H1 (cell line): ENCODE data around the gene RWDD4.

Experiments used
- ATF3 ChIP-seq: IDR thresholded peaks from 2 replicates; pipeline ENCODE4 v1.6.1; 2011; ENCODE audit warnings: low read depth, mild to moderate bottlenecking, low read length; ENCODE audit not compliant: insufficient read depth
- BRCA1 ChIP-seq: IDR thresholded peaks from 2 replicates; pipeline ENCODE4 v1.6.1; 2012; ENCODE audit warnings: low read depth, low read length, improper control_type of control experiment
- JUND ChIP-seq: IDR thresholded peaks from 2 replicates; pipeline ENCODE4 v1.6.1; 2011; ENCODE audit warnings: mild to moderate bottlenecking, improper control_type of control experiment, low read length
- MAFK ChIP-seq: IDR thresholded peaks from 2 replicates; pipeline ENCODE4 v1.6.1; 2012; ENCODE audit warnings: low read depth, mild to moderate bottlenecking, improper control_type of control experiment, low read length
- POLR2A ChIP-seq, 2 experiments: IDR thresholded peaks; 1 replicate in 1 of 2; 2 replicates in 1 of 2; pipeline ENCODE4 v1.6.1; 2011; ENCODE audit warnings: low read depth in 2 of 2, low read length in 2 of 2, mild to moderate bottlenecking in 2 of 2; ENCODE audit errors: control extremely low read depth in 1 of 2
- POLR2AphosphoS5 ChIP-seq: IDR thresholded peaks from 2 replicates; pipeline ENCODE4 v1.6.1; 2011; ENCODE audit warnings: low read depth, low read length
- SAP30 ChIP-seq: fragments of 300-600 bp; sonication (generic); IDR thresholded peaks from 2 replicates; pipeline ENCODE4 v1.7.1; 2012; ENCODE audit warnings: low read length, moderate library complexity, mild to moderate bottlenecking, inconsistent platforms; ENCODE audit not compliant: insufficient read depth, insufficient replicate concordance
- SIRT6 ChIP-seq: IDR thresholded peaks from one replicate; pipeline ENCODE4 v1.7.1; 2012; ENCODE audit warnings: low read length, inconsistent platforms
- TEAD4 ChIP-seq: IDR thresholded peaks from 2 replicates; pipeline ENCODE4 v1.6.1; 2012; ENCODE audit warnings: low read depth, low read length, inconsistent platforms, mixed read lengths
- TF ChIP-seq, protein P1 (sequence below): IDR thresholded peaks from 2 replicates; pipeline ENCODE4 v1.6.1; 2011; ENCODE audit warnings: low read length, improper control_type of control experiment
- TF ChIP-seq, protein P2 (sequence below), 3 experiments: IDR thresholded peaks; 1 replicate in 2 of 3; 2 replicates in 1 of 3; pipeline versions ENCODE4 v1.5.1 to v1.6.1; 2011; ENCODE audit warnings: low read length in 3 of 3, mild to moderate bottlenecking in 3 of 3, inconsistent platforms in 2 of 3, low read depth in 1 of 3, moderate library complexity in 1 of 3; ENCODE audit not compliant: insufficient read depth in 1 of 3; ENCODE audit errors: control extremely low read depth in 1 of 3
- TF ChIP-seq, protein P3 (sequence below): IDR thresholded peaks from 2 replicates; pipeline ENCODE4 v1.6.1; 2012; ENCODE audit warnings: inconsistent platforms

- TF ChIP-seq, protein P1, sequence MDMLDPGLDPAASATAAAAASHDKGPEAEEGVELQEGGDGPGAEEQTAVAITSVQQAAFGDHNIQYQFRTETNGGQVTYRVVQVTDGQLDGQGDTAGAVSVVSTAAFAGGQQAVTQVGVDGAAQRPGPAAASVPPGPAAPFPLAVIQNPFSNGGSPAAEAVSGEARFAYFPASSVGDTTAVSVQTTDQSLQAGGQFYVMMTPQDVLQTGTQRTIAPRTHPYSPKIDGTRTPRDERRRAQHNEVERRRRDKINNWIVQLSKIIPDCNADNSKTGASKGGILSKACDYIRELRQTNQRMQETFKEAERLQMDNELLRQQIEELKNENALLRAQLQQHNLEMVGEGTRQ: no peak
- TF ChIP-seq JUND (no peak), POLR2A (IDR thresholded peaks at IDR 0.05; ENCODE audit: control extremely low read depth in 1 of 2, low read depth in 2 of 2, low read length in 2 of 2) (no peak), SIRT6 (no peak), SAP30 (no peak), POLR2AphosphoS5 (no peak), BRCA1 (no peak), MAFK (no peak), ATF3 (no peak), TEAD4 (no peak)
- TF ChIP-seq, protein P2, sequence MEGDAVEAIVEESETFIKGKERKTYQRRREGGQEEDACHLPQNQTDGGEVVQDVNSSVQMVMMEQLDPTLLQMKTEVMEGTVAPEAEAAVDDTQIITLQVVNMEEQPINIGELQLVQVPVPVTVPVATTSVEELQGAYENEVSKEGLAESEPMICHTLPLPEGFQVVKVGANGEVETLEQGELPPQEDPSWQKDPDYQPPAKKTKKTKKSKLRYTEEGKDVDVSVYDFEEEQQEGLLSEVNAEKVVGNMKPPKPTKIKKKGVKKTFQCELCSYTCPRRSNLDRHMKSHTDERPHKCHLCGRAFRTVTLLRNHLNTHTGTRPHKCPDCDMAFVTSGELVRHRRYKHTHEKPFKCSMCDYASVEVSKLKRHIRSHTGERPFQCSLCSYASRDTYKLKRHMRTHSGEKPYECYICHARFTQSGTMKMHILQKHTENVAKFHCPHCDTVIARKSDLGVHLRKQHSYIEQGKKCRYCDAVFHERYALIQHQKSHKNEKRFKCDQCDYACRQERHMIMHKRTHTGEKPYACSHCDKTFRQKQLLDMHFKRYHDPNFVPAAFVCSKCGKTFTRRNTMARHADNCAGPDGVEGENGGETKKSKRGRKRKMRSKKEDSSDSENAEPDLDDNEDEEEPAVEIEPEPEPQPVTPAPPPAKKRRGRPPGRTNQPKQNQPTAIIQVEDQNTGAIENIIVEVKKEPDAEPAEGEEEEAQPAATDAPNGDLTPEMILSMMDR (IDR thresholded peaks at IDR 0.05; ENCODE audit: control extremely low read depth in 1 of 3, insufficient read depth in 1 of 3, low read depth in 1 of 3, low read length in 3 of 3): no peak
- TF ChIP-seq, protein P3, sequence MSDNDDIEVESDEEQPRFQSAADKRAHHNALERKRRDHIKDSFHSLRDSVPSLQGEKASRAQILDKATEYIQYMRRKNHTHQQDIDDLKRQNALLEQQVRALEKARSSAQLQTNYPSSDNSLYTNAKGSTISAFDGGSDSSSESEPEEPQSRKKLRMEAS: no peak
These were observed 32.8 kb downstream of the RWDD4 start for GRCh38 chr4:183626168-183626567.
